ENCODE measurements around the gene COL25A1.
"Not testable (repeated sequence)": the region's sequence is repeated elsewhere in the genome, so short reads cannot be mapped to it uniquely, and the experiment has no call there.

Gene COL25A1

GRCh38 chr4:109169170-109169569 lies 133.3 kb downstream of the COL25A1 start:
- no peak for DNase-seq (ENCODE audit: low spot score)

- no peak for DNase-seq (ENCODE audit: low spot score)
Observed at GRCh38 chr4:109166586-109166985, 135.9 kb downstream of the COL25A1 start.

- no peak for DNase-seq (ENCODE audit: low spot score)
Observed at GRCh38 chr4:109166126-109166525, 136.3 kb downstream of the COL25A1 start.

GRCh38 chr4:109164011-109164410 lies 138.4 kb downstream of the COL25A1 start:
- DNase-seq (ENCODE audit: low spot score): no peak

GRCh38 chr4:109163493-109163892 lies 139.0 kb downstream of the COL25A1 start:
- no peak for DNase-seq (ENCODE audit: low spot score)

GRCh38 chr4:109162759-109163158 lies 139.7 kb downstream of the COL25A1 start:
- DNase-seq (ENCODE audit: low spot score): no peak

- DNase-seq (ENCODE audit: low spot score): no peak
Observed at GRCh38 chr4:109160494-109160893, 142.0 kb downstream of the COL25A1 start.

- DNase-seq (ENCODE audit: low spot score): no peak
Observed at GRCh38 chr4:109157696-109158095, 144.8 kb downstream of the COL25A1 start.

- DNase-seq (ENCODE audit: low spot score): no peak
Observed at GRCh38 chr4:109157205-109157604, 145.3 kb downstream of the COL25A1 start.

GRCh38 chr4:109156356-109156755 lies 146.1 kb downstream of the COL25A1 start:
- no peak for DNase-seq (ENCODE audit: low spot score)

GRCh38 chr4:109155682-109156283 lies 146.7 kb downstream of the COL25A1 start:
- DNase-seq (ENCODE audit: low spot score): no peak

- DNase-seq (ENCODE audit: low spot score): no peak
Observed at GRCh38 chr4:109155084-109155483, 147.4 kb downstream of the COL25A1 start.

- no peak for DNase-seq (ENCODE audit: low spot score)
Observed at GRCh38 chr4:109154424-109154823, 148.0 kb downstream of the COL25A1 start.

GRCh38 chr4:109149836-109150235 lies 152.6 kb downstream of the COL25A1 start:
- no peak for DNase-seq (ENCODE audit: low spot score)

- DNase-seq (ENCODE audit: low spot score): no peak
Observed at GRCh38 chr4:109148577-109149075, 153.8 kb downstream of the COL25A1 start.

GRCh38 chr4:109147135-109147534 lies 155.3 kb downstream of the COL25A1 start:
- DNase-seq (ENCODE audit: low spot score): no peak

GRCh38 chr4:109146499-109146898 lies 156.0 kb downstream of the COL25A1 start:
- no peak for DNase-seq (ENCODE audit: low spot score)

- not testable (repeated sequence) for DNase-seq (ENCODE audit: low spot score)
Observed at GRCh38 chr4:109138125-109138524, 164.3 kb downstream of the COL25A1 start.

GRCh38 chr4:109134921-109135320 lies 167.5 kb downstream of the COL25A1 start:
- no peak for DNase-seq (ENCODE audit: low spot score)

GRCh38 chr4:109134268-109134667 lies 168.2 kb downstream of the COL25A1 start:
- DNase-seq (ENCODE audit: low spot score): no peak

GRCh38 chr4:109131559-109131958 lies 170.9 kb downstream of the COL25A1 start:
- no peak for DNase-seq (ENCODE audit: low spot score)

- no peak for DNase-seq (ENCODE audit: low spot score)
Observed at GRCh38 chr4:109128589-109128988, 173.9 kb downstream of the COL25A1 start.

GRCh38 chr4:109127866-109128265 lies 174.6 kb downstream of the COL25A1 start:
- no peak for DNase-seq (ENCODE audit: low spot score)

- DNase-seq (ENCODE audit: low spot score): no peak
Observed at GRCh38 chr4:109126856-109127255, 175.6 kb downstream of the COL25A1 start.
